Stimulated activated CD4-positive, alpha-beta T cell treated with anti-CD3 and anti-CD28 coated beads, Interleukin-1b, Interleukin-23, amount 100 ng/mL, for 48 hours (primary cell): ENCODE results near the gene MCEMP1.
A peak's percentile ranks its signal among the peaks of the same experiment; 100 is the strongest.

Source experiments
- DNase-seq: peaks from one replicate; pipeline ENCODE4 v3.0.0-alpha.2; 2020

MCEMP1 gene

GRCh38 chr19:7699003-7699402, 22.1 kb downstream of the MCEMP1 start:
- no peak for DNase-seq

GRCh38 chr19:7699417-7700401, 22.8 kb downstream of the MCEMP1 start:
- peak; percentile 70 for DNase-seq

GRCh38 chr19:7701049-7701653, 24.3 kb downstream of the MCEMP1 start:
- DNase-seq = no peak

GRCh38 chr19:7701654-7702457, 25.0 kb downstream of the MCEMP1 start, which contains the start of gene FCER2:
TSS of gene FCER2 (minus strand) at chr19:7702131. CDS start at chr19:7699760, 2,371 bp downstream.
- DNase-seq = no peak

GRCh38 chr19:7703332-7703731, 26.4 kb downstream of the MCEMP1 start:
- no peak for DNase-seq

GRCh38 chr19:7704280-7705060, 27.6 kb downstream of the MCEMP1 start:
- no peak for DNase-seq

- DNase-seq = peak; percentile 83
Measured at GRCh38 chr19:7705387-7706187, 28.7 kb downstream of the MCEMP1 start.

- no peak for DNase-seq
Measured at GRCh38 chr19:7706188-7706954, 29.5 kb downstream of the MCEMP1 start.

- no peak for DNase-seq
Measured at GRCh38 chr19:7706955-7707456, 30.1 kb downstream of the MCEMP1 start.

GRCh38 chr19:7709932-7710460, 33.1 kb downstream of the MCEMP1 start:
- DNase-seq = no peak

- DNase-seq = no peak
Measured at GRCh38 chr19:7710616-7711015, 33.7 kb downstream of the MCEMP1 start.

GRCh38 chr19:7715671-7716070, 38.8 kb downstream of the MCEMP1 start:
- DNase-seq = no peak

GRCh38 chr19:7716762-7717161, 39.9 kb downstream of the MCEMP1 start:
- DNase-seq = no peak

GRCh38 chr19:7718668-7719067, 41.8 kb downstream of the MCEMP1 start:
- no peak for DNase-seq

GRCh38 chr19:7720351-7720750, 43.5 kb downstream of the MCEMP1 start:
- no peak for DNase-seq

- no peak for DNase-seq
Measured at GRCh38 chr19:7722231-7722651, 45.4 kb downstream of the MCEMP1 start.

GRCh38 chr19:7725791-7726190, 48.9 kb downstream of the MCEMP1 start:
- DNase-seq = no peak

- DNase-seq = no peak
Measured at GRCh38 chr19:7729211-7729610, 52.3 kb downstream of the MCEMP1 start.
